ENCODE measurements around the gene FAM3A.

DNA sequence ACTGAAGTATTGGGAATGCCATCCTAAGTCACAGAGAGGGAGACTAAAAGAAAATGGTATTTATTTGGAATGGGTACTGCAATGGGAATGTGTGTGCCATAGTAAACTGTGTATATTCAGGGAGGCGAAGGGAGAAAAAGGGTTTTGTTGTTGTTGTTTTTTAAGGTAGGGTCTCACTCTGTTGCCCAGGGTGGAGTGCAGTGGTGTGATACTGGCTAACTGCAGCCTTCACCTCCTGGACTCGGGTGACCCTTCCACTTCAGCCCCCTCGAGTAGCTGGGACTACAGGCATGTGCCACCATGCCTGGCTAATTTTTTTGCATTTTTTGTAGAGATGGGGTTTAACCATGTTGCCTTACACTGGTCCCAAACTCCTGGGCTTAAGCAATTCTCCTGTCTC, 21.3 kb downstream of the FAM3A start:
- TF ChIP-seq NANOG (IDR thresholded peaks at IDR 0.05; ENCODE audit: insufficient read depth, low read depth, low read length, poor library complexity, severe bottlenecking) (no peak), EZH2 (IDR thresholded peaks at IDR 0.05; ENCODE audit: low read depth, low read length, severe bottlenecking) (no peak), ATF3 (IDR thresholded peaks at IDR 0.05; ENCODE audit: insufficient read depth, low read depth, low read length) (no peak), ASH2L (IDR thresholded peaks at IDR 0.05; ENCODE audit: low read length) (no peak), YY1 (IDR thresholded peaks at IDR 0.05; ENCODE audit: low read depth, low read length) (no peak), TCF12 (IDR thresholded peaks at IDR 0.05; ENCODE audit: low read depth, low read length) (no peak), POLR2AphosphoS5 (IDR thresholded peaks at IDR 0.05; ENCODE audit: low read depth, low read length) (no peak)

Measured in H1 (cell line).